Measurements from ENCODE around the gene MIAT.

GRCh38 chr22:26614322-26614721 is 43.1 kb upstream of the MIAT start:
- no peak for TF ChIP-seq GATA2 (IDR thresholded peaks at IDR 0.05; ENCODE audit: low read depth, low read length)
- no peak for TF ChIP-seq GATA3 (IDR thresholded peaks at IDR 0.05; ENCODE audit: low read depth, low read length)

Measured in SH-SY5Y (cell line).